Lung (tissue), 12 donors: ENCODE measurements around the gene PEPD. TPM values are rescaled to one million over a fixed set of nuclear protein-coding genes. Genes with fewer than 3 reads are reported as not detected.

ENCODE experiments used
- ATAC-seq: fragments of 200-7000 bp; cut with Tn5 transposase; one replicate; pipeline ENCODE4 v1.9.1; 2020; ENCODE audit warnings: moderate number of reproducible peaks; ENCODE audit not compliant: insufficient read depth, low FRiP score
- DNase-seq, 3 donors: peaks; one replicate each; pipeline ENCODE4 v3.0.0-alpha.2; 2013 to 2017
- H3K27ac ChIP-seq, 2 donors: one replicate each; pipeline ENCODE4 v1.5.1; 2013; ENCODE audit warnings: mild to moderate bottlenecking in 2 of 2, moderate library complexity in 2 of 2, control low read depth in 1 of 2, inconsistent platforms in 1 of 2, low read depth in 1 of 2, low read length in 1 of 2
- H3K27me3 ChIP-seq, 3 donors: one replicate each; pipeline ENCODE4 v1.5.1; 2013; ENCODE audit warnings: low read length in 2 of 3; ENCODE audit not compliant: control insufficient read depth in 3 of 3, insufficient read depth in 3 of 3
- H3K36me3 ChIP-seq, 4 donors: one replicate each; pipeline ENCODE4 v1.5.1; 2013; ENCODE audit warnings: low read length in 4 of 4, mild to moderate bottlenecking in 1 of 4, moderate library complexity in 1 of 4; ENCODE audit not compliant: control insufficient read depth in 4 of 4, insufficient read depth in 4 of 4
- H3K4me1 ChIP-seq, 5 donors: one replicate each; pipeline ENCODE4 v1.5.1; 2013; ENCODE audit warnings: low read length in 5 of 5, mild to moderate bottlenecking in 2 of 5, moderate library complexity in 1 of 5; ENCODE audit not compliant: control insufficient read depth in 5 of 5, insufficient read depth in 5 of 5
- H3K4me3 ChIP-seq: one replicate; pipeline ENCODE4 v1.5.1; 2013; ENCODE audit warnings: mild to moderate bottlenecking, control low read depth, moderate library complexity
- H3K9ac ChIP-seq, 2 donors: one replicate each; pipeline ENCODE4 v1.5.1; 2013; ENCODE audit warnings: low read length in 2 of 2, control low read depth in 1 of 2; ENCODE audit not compliant: insufficient read depth in 1 of 2
- H3K9me3 ChIP-seq, 4 donors: one replicate each; pipeline ENCODE4 v1.5.1; 2013; ENCODE audit warnings: low read length in 3 of 4, mild to moderate bottlenecking in 1 of 4, moderate library complexity in 1 of 4; ENCODE audit not compliant: control insufficient read depth in 4 of 4, insufficient read depth in 3 of 4
- CTCF ChIP-seq: IDR thresholded peaks from 2 replicates; pipeline ENCODE4 v1.5.1; 2012; ENCODE audit warnings: mild to moderate bottlenecking; ENCODE audit errors: control extremely low read depth, extremely low read depth
- WGBS, 2 donors: extraction: QIAGEN DNeasy Blood & Tissue Kit; methylation state at CpG; one replicate each; pipeline ENCODE4 v1.1.7; 2013; 5-methylcytosine and 5-hydroxymethylcytosine counted together
- polyA plus RNA-seq, 2 donors: library from polyadenylated mRNA; stranded (reverse); fragments of 200-250 nt; gene quantifications; one replicate each; pipeline ENCODE4 v1.2.1, GENCODE V29; 2013
- total RNA-seq, 2 donors: library from RNA; depleted of rRNA in 1 of 2; stranded (reverse); fragments of >200 nt in 1 of 2; gene quantifications; one replicate each; pipeline ENCODE4 v1.2.1, GENCODE V29; 2014 to 2021
- donor health status: control.
- donor health status: control.
- donor health status: Bipolar disorder and iron deficiency.
- donor health status: healthy.
- donor health status: DM: yes; HTN: yes; CAD: no.

Gene PEPD
- total and polyA plus RNA-seq, 4 donors: 29.6 to 88.2 (median 73.4) TPM

DNA sequence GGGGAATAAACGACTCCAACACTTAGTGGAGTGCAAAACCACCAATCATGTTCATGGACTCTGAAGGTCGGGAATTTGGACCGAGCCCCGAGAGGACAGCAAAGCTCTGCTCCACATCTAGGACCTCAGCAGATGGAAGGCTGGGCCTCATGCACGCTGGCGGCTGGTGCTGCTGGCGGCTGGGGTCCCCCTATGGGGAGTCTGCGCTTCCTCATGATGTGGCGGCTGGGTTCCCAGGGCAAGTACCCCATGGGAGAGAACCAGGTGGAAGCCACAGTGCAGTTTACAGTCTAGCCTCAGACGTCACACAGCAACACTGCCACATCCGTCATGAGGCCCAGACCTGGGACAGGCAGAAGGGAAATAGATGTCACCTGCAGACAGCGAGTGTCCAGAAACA lies 13.2 kb downstream of the PEPD start:
- Histone ChIP-seq H3K4me3 (no peak overlapping the region), H3K9ac (no peak overlapping the region), H3K4me1 (peaks cover 0 to 5% (median 5%) of the 10 kb centered on the region in 5 donors), H3K9me3 (no peaks in the 10 kb centered on the region), H3K27me3 (no peaks in the 10 kb centered on the region), H3K36me3 (peaks cover 0 to 30% (median 0%) of the 10 kb centered on the region in 4 donors), H3K27ac (no peak overlapping the region)
- WGBS, 2 donors: 90 to 93% methylated on average over 12 of the region's 12 CpGs
- no peak for TF ChIP-seq CTCF
- ATAC-seq: no peak
- DNase-seq: no peak

DNA sequence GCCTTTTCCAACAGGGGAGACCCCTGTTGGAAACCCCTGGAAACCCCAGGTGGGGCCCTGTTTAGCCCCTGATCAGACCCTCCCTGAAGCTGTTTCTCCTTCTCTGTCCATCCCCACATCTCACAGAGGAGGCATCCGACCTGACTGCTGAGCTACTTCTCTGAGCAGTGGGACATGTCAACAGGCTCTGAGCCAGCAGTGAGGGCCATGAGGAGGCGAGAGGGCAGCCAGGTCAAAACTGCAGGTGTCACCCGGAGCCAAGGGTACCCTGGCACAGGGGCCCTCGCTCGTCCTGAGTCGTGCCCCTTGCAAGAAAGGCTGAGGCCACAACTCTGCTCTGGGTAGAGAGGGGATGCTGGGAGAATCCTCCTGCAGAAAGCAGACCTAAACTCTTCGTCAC lies 13.6 kb downstream of the PEPD start:
- Histone ChIP-seq H3K9me3 (no peaks in the 10 kb centered on the region), H3K9ac (no peak overlapping the region), H3K27me3 (no peaks in the 10 kb centered on the region), H3K4me1 (peaks cover 0 to 5% (median 5%) of the 10 kb centered on the region in 5 donors), H3K27ac (no peak overlapping the region), H3K36me3 (peaks cover 0 to 30% (median 0%) of the 10 kb centered on the region in 4 donors), H3K4me3 (no peak overlapping the region)
- DNase-seq (no peak), ATAC-seq (no peak)
- WGBS, 2 donors: 91 to 96% methylated on average over 7 of the region's 7 CpGs
- no peak for TF ChIP-seq CTCF

- Histone ChIP-seq H3K36me3 (peaks cover 0 to 30% (median 0%) of the 10 kb centered on the region in 4 donors), H3K9ac (no peak overlapping the region), H3K27ac (no peak overlapping the region), H3K4me1 (peaks cover 0 to 5% (median 5%) of the 10 kb centered on the region in 5 donors), H3K27me3 (no peaks in the 10 kb centered on the region), H3K4me3 (no peak overlapping the region), H3K9me3 (no peaks in the 10 kb centered on the region)
- 67 to 77% methylated on average over 24 of the region's 24 CpGs for WGBS, 2 donors
- no peak for ATAC-seq
- no peak for TF ChIP-seq CTCF
- no peak for DNase-seq
These were observed 14.3 kb downstream of the PEPD start for GRCh38 chr19:33507021-33507956.
